ENCODE data around the gene ATL2.
A peak's percentile ranks its signal among the peaks of the same experiment; 100 is the strongest.
"Not testable (repeated sequence)": the region's sequence is repeated elsewhere in the genome, so short reads cannot be mapped to it uniquely, and the experiment has no call there.

The ATL2 gene

DNA sequence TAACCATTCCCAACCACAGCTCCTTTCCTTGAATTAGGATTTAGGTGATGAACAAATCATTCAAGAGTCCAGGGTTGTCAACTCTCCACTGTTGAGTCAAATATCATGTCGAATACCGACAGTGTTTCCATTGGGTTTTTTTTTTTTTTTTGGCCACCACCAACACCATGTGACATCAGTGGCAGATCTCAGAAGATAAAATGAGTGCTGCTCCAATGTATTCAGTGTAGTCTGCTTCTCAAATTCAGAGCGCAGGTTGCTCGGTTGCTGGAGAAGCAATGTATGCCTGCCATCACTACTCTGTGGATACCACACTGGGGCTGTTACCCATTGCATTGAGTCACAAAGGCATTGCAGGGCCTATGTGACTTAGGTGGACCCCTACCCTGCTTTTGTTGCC lies 10.8 kb upstream of the ATL2 start:
- no peak for DNase-seq

DNA sequence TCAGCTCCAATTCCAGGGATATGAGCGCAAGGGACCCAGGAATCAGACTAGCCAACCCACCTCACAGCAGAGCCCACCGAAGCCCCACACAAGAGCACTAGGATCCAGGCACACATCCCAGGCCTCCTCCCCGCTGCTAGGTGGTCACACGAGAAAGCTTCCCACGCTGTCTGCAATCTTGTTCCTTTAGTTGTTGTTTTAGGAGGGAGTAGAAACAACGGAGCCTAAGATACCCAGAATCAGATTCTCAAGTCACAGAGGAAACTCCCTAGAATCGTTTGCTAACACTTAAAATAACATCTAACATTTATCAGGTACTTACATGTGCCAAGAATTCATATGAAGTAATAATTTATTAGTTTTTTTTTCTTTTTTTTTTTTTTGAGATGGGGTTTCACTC lies 9.7 kb upstream of the ATL2 start:
- DNase-seq, result no peak

DNA sequence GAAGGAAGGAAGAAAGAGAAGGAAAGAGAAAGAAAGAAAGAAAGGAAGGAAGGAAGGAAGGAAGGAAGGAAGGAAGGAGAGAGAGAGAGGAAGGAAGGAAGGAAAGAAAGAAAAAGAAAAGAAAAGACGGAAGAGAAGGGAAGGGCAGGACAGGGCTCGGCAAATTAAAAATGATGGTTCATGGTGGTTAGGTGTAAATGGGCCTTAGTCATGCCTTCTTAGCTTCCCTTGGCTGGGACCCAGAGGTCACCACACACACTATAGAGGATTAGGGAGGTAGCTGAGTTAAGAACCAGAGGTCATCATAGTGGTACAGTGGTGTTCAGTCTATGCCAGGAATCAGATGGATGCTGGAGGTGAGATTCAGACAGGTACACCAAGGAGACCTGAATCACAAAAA lies 9.3 kb upstream of the ATL2 start:
- no peak for DNase-seq

DNA sequence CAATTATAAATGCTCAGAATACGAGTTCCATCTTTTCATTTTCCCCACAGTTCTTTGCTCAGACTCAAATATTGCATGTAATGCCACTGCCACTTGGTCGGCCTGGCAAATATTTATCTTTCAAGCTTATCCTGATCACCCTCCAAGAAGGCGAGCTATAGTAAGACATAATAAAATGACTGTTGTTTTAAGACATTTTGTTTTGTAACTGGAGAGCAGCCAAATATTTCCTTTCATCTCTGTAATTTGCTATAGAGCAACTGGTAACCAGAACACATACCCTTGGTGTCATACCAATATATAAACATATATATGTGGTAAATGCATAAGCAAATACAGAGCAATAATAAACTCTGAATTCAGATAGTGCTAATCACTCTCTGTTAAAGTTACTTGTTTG lies 7.3 kb upstream of the ATL2 start:
- no peak for DNase-seq

DNA sequence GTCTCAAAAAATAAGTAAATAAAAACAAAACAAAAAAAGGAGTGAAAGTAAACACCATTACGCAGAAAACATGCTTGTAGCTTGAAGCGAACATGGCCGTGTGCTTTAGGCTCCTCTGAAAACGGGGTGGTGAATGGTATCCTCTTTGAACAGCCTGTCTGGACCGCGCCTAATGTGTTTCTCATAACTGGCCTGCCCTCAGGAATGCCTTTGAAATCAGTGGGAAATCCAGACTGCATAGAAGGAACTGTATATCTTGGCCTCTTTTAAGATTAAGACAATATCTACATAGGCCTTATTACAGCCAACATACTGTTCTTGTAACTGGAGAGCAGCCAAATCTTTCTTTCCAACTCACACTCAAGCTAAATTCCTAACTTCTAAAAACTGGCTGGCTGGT lies 6.7 kb upstream of the ATL2 start:
- not testable (repeated sequence) for DNase-seq

DNA sequence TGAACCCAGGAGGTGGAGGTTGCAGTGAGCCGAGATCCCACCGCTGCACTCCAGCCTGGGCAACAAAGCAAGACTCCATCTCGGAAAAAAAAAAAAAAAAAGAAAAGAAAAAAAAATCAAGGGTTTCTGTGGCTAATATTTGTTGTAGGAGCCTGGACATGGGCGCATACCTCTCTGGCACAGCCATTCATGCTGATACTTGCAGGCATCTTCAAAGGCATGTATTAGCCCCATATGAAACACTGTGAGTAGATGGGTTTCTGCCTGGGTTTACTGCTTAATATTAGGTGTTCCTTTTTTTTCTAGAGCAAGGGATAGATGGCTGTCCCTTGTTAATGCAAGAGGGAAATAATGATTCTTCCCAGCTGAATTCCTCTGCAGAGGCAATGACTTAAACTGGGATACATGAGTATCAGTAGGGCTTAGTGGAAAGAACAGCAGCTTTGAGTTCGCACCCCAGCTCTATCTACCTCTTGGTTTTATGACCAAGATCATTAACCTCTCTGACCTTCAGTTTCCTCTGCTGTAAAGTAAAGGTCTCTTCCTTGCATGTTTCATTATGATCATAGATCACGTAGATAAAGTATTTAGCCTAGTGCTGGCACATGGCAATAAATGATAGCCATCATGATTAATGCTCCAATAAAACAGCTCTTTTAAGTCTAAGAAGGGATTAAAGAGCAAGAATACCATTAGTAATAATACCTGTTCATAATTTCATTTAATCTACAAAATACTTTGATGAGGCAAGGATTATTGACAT lies 4.5 kb upstream of the ATL2 start:
- no peak for DNase-seq

DNA sequence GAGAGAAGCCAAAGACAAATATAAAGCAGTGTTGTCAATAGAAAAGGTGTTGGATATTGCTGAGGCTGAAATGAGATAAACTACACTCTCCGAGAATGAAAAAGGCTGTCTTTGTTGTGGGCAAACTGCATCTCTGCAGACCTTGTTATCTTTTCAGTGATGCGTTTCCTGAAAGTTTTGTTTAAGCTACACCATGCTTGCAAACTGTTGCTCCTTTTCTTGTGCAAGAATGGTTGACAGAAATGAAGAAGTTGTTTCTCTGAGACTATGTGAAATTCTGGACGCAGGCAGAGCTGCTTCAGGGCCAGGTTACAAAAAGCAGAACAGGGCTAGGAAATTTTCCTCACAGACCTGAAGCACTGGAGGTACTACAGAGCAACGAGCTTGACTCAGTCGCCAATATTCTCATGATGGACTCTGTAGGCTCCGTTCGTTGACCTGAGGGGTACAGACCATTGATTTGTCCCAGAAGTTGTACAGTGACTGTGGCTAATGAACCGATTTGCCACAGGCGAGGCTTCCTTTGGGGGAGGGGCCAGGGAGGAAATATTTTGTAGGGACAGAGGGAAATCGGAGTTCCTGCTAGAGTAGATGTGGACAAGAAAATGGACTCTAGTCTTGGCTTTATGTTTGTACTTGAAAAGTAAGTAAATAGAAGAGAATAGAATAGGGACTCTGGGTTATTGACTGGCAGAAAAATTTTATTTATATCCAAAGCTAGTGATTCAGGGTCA lies 3.5 kb upstream of the ATL2 start:
- no peak for DNase-seq

DNA sequence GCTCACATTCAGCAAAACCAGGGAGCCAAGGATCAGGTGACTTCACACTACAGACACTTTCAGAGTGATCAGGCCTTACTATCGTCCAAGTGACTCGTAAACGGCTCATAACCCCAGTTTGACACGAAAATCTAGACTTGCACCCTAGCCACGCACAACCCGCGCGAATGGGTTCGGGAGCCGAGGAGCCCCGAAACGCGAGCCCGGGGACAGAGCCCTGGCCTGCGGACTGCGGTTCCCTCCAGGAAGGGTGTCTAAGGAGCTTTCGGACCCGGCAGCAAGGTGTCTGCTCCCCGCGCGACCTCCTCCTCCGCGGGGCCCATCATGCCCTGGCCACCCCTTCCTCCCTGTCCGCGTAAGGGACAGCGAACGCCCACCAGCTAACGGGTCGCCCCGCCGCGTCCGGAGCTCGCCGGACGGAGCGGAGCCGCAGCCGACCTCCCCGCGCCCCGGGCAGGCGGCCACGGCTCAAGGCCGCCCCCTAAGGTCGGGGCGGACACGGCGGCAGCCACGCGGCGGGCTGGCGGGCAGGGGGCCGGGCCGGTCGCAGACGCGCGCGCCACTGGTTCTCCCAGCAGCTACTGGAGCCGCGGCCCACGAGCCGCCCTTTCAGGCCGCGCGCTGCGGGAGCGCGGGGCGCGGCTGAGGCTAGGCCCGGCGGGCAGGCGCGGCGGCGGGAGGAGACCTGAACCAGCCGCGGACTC lies 575 bp downstream of the ATL2 start:
- DNase-seq, result peak; percentile 65

DNA sequence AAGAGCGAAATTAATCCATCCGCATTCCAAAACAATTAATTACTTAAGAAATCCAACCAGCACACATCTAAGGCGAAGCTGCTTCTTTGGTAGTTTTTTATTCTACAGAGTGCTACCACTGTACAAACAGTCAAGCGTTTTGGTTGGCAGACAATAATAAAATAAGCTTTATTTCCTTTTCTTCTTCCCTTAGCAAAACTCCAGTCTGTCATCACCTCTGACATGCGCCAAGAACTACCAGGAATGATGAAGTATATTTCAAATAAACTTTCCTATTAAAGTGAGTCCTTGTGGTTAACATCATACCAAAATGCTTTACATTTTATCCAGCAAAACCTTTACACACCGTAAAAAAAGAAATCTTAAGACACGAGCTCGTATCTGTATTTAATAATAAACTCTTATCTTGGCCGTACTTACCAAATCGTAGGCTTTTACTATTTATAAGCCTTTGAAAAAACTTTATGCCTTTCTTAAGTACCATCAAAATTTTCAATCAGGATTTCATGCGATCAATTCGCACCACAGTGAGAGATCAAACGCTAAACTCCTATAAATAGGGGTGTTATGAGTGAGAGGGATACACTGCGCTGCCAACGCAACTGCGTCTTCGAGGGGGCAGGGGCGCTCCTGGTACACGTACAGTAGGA lies 1.3 kb downstream of the ATL2 start:
- no peak for DNase-seq

DNA sequence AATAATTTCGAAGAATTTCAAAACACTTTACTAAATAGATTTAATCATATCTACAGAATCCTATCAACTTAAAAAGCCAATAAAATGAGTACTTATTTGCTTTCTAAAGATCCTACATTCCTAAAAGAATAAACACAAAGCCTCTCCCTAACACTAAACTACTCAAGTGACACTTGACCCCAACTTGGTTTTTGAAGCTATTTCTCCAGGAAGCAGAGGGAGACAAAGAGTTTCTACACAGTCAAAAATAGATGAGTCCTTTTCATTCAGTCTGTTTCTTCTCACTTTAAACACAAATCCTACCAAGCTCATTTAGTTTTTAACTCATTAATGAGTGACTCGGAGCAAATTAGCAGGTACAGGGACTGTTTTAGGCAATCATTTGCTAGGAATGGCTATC lies 2.1 kb downstream of the ATL2 start:
- DNase-seq, result no peak

DNA sequence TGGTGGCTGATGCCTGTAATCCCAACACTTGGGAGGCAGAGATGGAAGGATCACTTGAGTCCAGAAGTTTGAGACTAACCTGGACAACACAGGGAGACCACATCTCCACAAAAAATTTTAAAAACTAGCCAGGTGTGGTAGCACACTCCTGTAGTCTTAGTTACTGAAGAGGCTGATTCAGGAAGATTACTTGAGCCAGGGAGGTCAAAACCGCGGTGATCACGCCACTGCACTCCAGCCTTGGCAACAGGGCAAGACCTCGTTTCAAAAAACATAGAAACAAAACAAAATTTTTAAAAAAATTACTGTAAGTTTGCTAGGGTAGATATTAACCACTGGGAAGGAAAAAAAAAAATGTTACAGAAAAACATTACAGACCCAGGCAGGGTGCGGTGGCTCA lies 5.8 kb downstream of the ATL2 start:
- DNase-seq, result no peak

DNA sequence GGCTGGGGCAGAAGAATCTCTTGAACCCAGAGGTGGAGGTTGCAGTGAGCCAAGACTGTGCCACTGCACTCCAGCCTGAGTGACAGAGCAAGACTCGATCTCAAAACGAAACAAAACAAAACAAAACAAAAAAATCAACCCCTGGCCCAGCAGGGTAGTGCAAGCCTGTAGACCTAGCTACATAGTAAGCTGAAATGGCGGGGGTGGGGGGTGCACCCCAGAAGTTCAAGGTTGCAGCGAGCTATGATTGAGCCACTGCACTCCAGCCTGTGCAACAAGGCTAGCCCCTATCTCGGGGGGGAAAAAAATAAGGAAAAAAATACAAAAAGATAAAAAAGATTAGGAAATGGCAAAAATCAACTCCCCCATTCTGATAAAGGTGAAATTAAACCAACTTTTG lies 6.4 kb downstream of the ATL2 start:
- DNase-seq, result no peak

DNA sequence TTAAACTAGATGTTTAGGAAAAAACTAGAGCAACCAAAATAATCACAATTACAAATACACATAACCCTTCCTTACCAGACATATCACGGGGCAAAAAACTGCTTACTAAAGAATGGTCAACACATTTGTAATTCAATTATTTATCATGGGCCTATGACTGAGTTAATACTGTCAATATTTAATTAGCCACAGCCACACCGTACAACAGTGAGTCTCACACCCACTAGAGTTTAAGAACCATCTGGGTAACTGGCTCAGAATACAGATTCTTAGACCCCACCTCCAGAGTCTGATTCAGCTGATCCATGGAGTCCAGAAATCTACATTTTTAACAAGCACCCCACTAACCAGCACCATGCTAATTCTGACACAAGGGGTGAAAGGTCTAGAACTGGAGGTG lies 14.8 kb downstream of the ATL2 start:
- no peak for DNase-seq

DNA sequence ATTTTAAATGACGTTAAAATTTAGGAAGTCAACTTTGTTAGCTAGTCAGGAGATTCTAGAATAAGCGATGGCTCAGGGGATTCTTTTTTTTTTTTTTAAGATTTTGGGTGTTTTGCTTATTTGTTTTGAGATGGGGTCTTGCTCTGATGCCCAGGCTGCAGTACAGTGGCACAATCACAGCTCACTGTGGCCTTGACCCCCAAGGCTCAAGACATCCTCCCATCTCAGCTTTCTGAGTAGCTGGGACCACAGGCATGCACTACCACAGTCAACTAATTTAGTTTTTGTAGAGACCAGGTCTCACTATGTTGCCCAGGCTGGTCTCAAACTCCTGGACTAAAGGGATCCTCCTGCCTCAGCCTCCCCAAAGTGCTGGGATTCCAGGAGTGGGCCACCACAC lies 16.9 kb downstream of the ATL2 start:
- no peak for DNase-seq

DNA sequence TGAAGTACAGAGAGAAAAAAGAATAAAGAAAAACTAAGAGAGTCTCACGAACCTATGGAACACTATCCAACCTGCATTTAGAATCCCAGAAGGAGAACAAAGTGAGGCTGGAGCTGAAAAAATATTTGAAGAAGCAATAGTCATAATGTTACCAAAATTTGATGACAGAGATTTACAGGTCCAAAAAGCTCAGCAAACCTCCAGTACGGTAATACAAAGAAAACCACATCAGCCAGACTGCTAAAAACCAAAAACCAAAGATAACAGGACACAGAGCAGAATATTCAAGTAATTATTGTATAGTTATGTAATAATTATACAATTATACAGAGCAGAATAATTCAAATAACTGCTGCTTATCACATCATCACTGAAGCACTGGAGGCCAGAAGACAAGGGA lies 23.7 kb downstream of the ATL2 start:
- no peak for DNase-seq

DNA sequence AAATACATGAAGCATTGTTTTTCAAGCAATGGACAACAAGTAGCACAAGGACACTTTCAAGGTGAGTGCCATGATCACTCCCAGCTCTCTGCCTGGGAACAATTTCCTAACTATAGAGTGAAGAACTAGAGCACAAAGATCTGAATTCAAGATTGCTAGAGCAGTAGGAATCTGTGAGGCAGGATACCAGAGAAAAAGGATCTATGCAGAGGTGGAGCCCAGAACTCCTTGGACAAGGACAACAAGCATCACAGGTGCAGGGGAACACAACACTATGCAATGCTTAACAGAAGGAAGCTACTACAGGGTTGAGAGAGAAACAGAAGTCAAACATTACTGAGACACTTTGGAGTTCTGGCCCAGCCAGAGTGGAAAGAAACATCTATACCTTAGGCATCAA lies 24.7 kb downstream of the ATL2 start:
- no peak for DNase-seq

DNA sequence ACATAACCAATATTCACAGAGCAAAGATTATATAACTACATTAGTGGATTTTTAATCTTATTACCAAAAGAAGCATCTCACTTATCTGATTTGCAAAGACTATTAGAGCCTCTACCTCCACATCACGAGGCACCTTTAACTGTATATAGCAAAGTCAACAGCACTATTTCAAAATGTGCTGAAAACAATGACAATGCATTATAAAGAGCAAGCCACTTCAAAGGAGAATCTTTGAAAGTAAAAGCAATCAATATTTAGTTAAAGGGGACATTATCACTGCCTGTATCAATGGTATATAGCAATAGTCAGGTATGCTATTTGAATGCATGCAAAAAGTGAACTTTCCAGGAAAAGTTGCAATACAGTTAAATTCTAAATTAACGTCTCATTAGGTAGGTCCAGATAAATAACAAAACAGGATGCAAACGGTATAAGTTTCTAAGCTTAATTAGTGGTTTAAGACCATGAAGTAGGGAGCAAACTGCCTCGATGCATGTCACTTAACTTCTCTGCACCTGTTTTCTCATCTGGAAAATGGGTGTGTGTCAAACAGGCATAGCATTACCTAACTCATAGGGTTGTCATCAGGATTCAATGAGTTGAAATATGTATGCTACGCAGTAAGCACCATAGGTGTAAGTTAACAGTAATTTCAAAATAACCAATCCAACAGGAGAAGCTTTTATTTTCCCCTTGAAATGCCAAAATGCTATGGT lies 31.6 kb downstream of the ATL2 start:
- no peak for DNase-seq

DNA sequence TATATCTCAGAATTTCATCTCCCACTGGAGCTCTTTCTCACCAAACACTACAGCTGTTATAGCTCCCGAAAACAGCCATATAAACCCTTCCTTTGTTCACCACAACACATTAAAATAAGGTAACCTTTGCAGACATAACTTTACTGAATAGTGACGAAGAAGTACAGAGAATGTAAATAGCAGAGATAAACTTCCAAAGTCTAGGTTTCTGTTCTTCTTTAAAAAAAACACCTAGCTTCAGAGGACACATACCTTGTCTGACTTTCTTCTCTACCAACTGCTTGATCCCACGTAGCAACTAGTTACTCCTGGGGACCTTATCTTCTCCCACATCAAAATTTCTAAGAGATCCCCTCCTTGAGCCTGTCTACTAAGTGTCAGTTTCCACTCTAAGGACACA lies 32.3 kb downstream of the ATL2 start:
- no peak for DNase-seq

DNA sequence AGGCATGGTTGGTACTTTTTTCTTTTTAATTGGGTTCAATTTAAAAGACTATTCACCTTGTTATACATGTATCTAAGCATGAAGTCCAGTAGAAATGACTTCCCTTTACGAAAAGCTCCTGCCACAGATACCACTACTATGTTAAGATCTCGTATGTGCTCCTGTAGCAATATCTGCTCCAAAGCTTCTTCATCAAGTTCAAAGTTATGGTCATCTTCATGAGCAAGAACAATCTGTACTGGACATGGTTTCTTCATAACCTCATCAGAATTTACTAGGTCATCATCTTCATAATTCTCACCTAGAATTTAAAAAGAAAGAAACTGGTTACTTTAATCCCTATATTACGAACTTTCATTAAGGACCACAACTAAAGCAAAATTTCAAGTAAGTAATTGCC lies 33.9 kb downstream of the ATL2 start:
- DNase-seq, result no peak

DNA sequence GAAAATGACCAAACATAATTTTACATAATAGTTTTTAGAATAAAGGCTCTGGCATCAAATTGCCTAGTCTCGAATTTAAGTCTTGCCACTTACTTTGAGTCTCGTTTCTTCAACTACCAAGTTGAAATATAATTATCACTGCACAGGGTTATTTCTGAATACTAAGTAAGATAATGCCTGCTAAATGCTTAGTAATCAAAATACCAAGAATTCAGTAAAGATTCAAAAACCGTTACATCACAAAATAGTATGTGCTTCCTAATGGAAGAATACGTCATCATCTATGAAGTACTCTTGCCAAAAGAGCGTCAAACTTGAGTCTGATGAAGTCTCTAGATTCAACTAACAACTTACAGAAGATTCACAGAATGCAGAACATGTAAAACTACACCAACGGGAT lies 40.5 kb downstream of the ATL2 start:
- DNase-seq, result no peak

DNA sequence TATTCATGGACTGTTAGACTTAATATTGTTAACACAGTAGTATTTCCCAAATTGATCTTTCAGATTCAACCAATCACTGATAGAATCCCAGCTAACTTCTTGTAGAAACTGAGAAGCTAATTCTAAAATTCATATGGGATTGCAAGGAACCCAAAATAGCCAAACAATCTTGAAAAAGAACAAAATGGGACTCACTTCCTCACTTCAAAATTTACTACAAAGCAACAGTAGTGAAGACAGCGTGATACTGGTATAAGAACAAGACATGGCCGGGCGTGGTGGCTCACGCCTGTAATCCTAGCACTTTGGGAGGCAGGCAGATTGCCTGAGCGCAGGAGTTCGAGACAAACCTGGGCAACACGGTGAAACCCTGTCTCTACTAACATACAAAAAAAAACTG lies 46.3 kb downstream of the ATL2 start:
- no peak for DNase-seq

DNA sequence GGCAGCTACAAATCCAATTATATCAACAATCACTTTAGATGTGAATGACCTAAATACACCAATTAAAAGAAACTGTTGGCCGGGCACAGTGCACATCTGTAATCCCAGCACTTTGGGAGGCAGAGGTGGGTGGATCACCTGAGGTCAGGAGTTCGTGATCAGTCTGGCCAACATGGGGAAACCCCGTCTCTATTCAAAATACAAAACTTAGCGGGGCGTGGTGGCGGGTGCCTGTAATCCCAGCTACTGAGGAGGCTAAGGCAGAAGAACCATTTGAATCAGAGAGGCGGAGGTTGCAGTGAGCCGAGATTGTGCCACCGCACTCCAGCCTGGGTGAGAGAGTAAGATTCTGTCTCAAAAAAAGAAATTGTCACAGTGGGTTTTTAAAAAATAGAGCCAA lies 49.5 kb downstream of the ATL2 start:
- DNase-seq, result no peak

DNA sequence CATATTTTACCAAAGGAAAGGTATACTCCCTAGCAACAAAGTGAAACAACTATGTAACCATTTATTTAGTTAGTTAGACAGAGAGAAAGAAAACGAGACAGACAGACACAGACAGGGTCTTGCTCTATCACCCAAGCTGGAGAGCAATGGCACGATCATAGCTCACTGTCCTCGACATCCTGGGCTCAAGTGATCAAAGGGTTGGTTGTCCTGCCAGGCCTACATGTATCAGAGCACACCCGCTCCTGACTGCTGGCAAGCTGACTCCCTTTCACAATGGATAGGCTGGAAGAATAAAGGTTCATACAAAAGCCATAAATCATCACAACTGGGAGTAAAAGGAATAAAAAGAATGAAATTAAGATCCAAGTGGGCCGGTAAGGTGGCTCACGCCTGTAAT lies 53.5 kb downstream of the ATL2 start:
- DNase-seq, result no peak
